Measurements from ENCODE around the gene MOV10. TPM values are rescaled to one million over a fixed set of nuclear protein-coding genes. Genes with fewer than 3 reads are reported as not detected.

MOV10 gene
- total RNA-seq, 3 donors from 2014 or later (not counting 1 experiment from before 2014, with no cell fraction given): 87.9 to 124 (median 119) TPM

GRCh38 chr1:112699425-112700144 lies 25.1 kb downstream of the MOV10 start:
- Mint-ChIP-seq H3K4me1 (peaks cover 63 to 68% of the 10 kb centered on the region in 2 donors), H3K27me3 (ENCODE audit: low read depth in 2 of 2) (no peaks in the 10 kb centered on the region), H3K9me3 (no peaks in the 10 kb centered on the region), H3K27ac (peak overlapping the region; percentile 90 to 93), H3K36me3 (no peaks in the 10 kb centered on the region), H3K4me3 (peak overlapping the region; percentile 25)
- no peaks in the 10 kb centered on the region for H3K9me3 ChIP-seq (ENCODE audit: control insufficient read depth, insufficient read depth, low read length)
- intact Hi-C loops (cut with micrococcal nuclease): loop anchor here (2.0 kb wide), 1 partner anchor 15 kb away; the partner anchor contains the start of gene PPM1J
- no peak for ATAC-seq
- DNase-seq: no peak
- peaks cover 53% of the 10 kb centered on the region for H3K36me3 ChIP-seq (ENCODE audit: control insufficient read depth, insufficient read depth, low read length)
- H3K4me1 ChIP-seq (ENCODE audit: control insufficient read depth, insufficient read depth, low read length): peaks cover 77% of the 10 kb centered on the region
- TF ChIP-seq CTCF (IDR thresholded peaks at IDR 0.05): no peak
- 91% methylated on average over 11 of the region's 13 CpGs for WGBS (ENCODE audit: insufficient coverage)
- no peak overlapping the region for H3K4me3 ChIP-seq (ENCODE audit: low read length)
- no peaks in the 10 kb centered on the region for H3K27me3 ChIP-seq (ENCODE audit: control insufficient read depth, insufficient read depth, low read length)
- peak overlapping the region; percentile 94 for H3K27ac ChIP-seq (ENCODE audit: low read length)

- peak; percentile 66 to 71 (median 70) for ATAC-seq
- intact Hi-C loops (cut with micrococcal nuclease): loop anchor here (1.0 to 2.0 kb wide), 2 partner anchors 14 to 82 kb away; partner anchors contain the start of gene PPM1J
- no peak for TF ChIP-seq CTCF (IDR thresholded peaks at IDR 0.05)
- Mint-ChIP-seq H3K4me1 (peaks cover 71 to 78% of the 10 kb centered on the region in 2 donors), H3K9me3 (no peaks in the 10 kb centered on the region), H3K36me3 (no peaks in the 10 kb centered on the region), H3K4me3 (peak overlapping the region; percentile 65), H3K27me3 (ENCODE audit: low read depth in 2 of 2) (no peaks in the 10 kb centered on the region), H3K27ac (peak overlapping the region; percentile 90 to 93)
- H3K36me3 ChIP-seq (ENCODE audit: control insufficient read depth, insufficient read depth, low read length): peaks cover 44% of the 10 kb centered on the region
- H3K4me1 ChIP-seq (ENCODE audit: control insufficient read depth, insufficient read depth, low read length): peaks cover 84% of the 10 kb centered on the region
- no peaks in the 10 kb centered on the region for H3K9me3 ChIP-seq (ENCODE audit: control insufficient read depth, insufficient read depth, low read length)
- 28% methylated on average over 5 of the region's 7 CpGs for WGBS (ENCODE audit: insufficient coverage)
- no peaks in the 10 kb centered on the region for H3K27me3 ChIP-seq (ENCODE audit: control insufficient read depth, insufficient read depth, low read length)
- H3K4me3 ChIP-seq (ENCODE audit: low read length): no peak overlapping the region
- H3K27ac ChIP-seq (ENCODE audit: low read length): peak overlapping the region; percentile 94
- DNase-seq: peak; percentile 74 to 90
Observed at GRCh38 chr1:112700290-112701226, 26.1 kb downstream of the MOV10 start.

GRCh38 chr1:112701227-112702066 lies 27.0 kb downstream of the MOV10 start:
- no peak for DNase-seq
- peaks cover 40% of the 10 kb centered on the region for H3K36me3 ChIP-seq (ENCODE audit: control insufficient read depth, insufficient read depth, low read length)

More at GRCh38 chr1:112701227-112702066, 27.0 kb downstream of the MOV10 start:
- Mint-ChIP-seq H3K27me3 (ENCODE audit: low read depth in 2 of 2) (no peaks in the 10 kb centered on the region), H3K4me3 (peak overlapping the region; percentile 62), H3K9me3 (no peaks in the 10 kb centered on the region), H3K36me3 (no peaks in the 10 kb centered on the region), H3K4me1 (peaks cover 78 to 82% of the 10 kb centered on the region in 2 donors), H3K27ac (peak overlapping the region; percentile 90 to 93)
- H3K4me1 ChIP-seq (ENCODE audit: control insufficient read depth, insufficient read depth, low read length): peaks cover 88% of the 10 kb centered on the region
- WGBS (ENCODE audit: insufficient coverage): 85% methylated on average over 17 of the region's 17 CpGs
- H3K4me3 ChIP-seq (ENCODE audit: low read length): no peak overlapping the region
- no peak for ATAC-seq
- no peaks in the 10 kb centered on the region for H3K9me3 ChIP-seq (ENCODE audit: control insufficient read depth, insufficient read depth, low read length)
- H3K27ac ChIP-seq (ENCODE audit: low read length): peak overlapping the region; percentile 94
- no peaks in the 10 kb centered on the region for H3K27me3 ChIP-seq (ENCODE audit: control insufficient read depth, insufficient read depth, low read length)
- TF ChIP-seq CTCF (IDR thresholded peaks at IDR 0.05): no peak
- intact Hi-C loops (cut with micrococcal nuclease): loop anchor here (1.0 to 2.0 kb wide), 2 partner anchors 13 to 83 kb away; partner anchors contain the start of gene PPM1J

Measured in natural killer cell (primary cell).